OCI-LY7 (cell line): ENCODE data around the gene VEGFA. TPM values are rescaled to one million over a fixed set of nuclear protein-coding genes. Genes with fewer than 3 reads are reported as not detected.

Experiments used
- BruUV-seq: library from RNA; stranded (reverse); fragments of 400-500 nt; replicated peaks from 2 replicates; lab custom pipeline; 2021; lab: Mats Ljungman, UMichigan
- CTCF ChIA-PET: fragments of 300-600 bp; sonication (Branson Sonifier 250); formaldehyde crosslinking; loops from one replicate; lab custom pipeline; 2022; ENCODE audit warnings: antibody characterized with exemption; ENCODE audit not compliant: unreplicated experiment; lab: Charles Lee
- POLR2A ChIA-PET: fragments of 300-600 bp; sonication (Branson Sonifier 250); formaldehyde crosslinking; loops from one replicate; lab custom pipeline; 2022; ENCODE audit warnings: antibody characterized with exemption; lab: Charles Lee
- DNase-seq: peaks from one replicate; pipeline ENCODE4 v3.0.0-alpha.2; 2015; ENCODE audit warnings: low spot score
- H2AFZ ChIP-seq: fragments of 200-600 bp; sonication (generic), shearing (Covaris generic); 2 replicates; pipeline ENCODE4 v1.6.1; 2014; ENCODE audit warnings: mild to moderate bottlenecking, antibody characterized with exemption, low read length, moderate library complexity
- H3K27ac ChIP-seq: fragments of 200-600 bp; sonication (generic); 2 replicates; pipeline ENCODE4 v1.5.1; 2014; ENCODE audit warnings: mixed run types, low read depth, mild to moderate bottlenecking, moderate library complexity, low read length, inconsistent platforms; ENCODE audit not compliant: poor library complexity, severe bottlenecking
- H3K36me3 ChIP-seq: fragments of 200-600 bp; sonication (generic); 2 replicates; pipeline ENCODE4 v1.6.1; 2014; ENCODE audit warnings: mild to moderate bottlenecking, antibody characterized with exemption, low read length, moderate library complexity, mixed read lengths; ENCODE audit not compliant: insufficient read depth
- H3K4me1 ChIP-seq: fragments of 200-600 bp; sonication (generic); 2 replicates; pipeline ENCODE4 v1.5.1; 2014; ENCODE audit warnings: mild to moderate bottlenecking, low read length; ENCODE audit not compliant: insufficient read depth, poor library complexity, severe bottlenecking
- H3K4me2 ChIP-seq: fragments of 200-600 bp; sonication (generic); 2 replicates; pipeline ENCODE4 v1.6.1; 2014; ENCODE audit warnings: mild to moderate bottlenecking, low read length
- H3K4me3 ChIP-seq: fragments of 200-600 bp; sonication (generic); 2 replicates; pipeline ENCODE4 v1.5.1; 2014; ENCODE audit warnings: mild to moderate bottlenecking, low read depth, low read length; ENCODE audit not compliant: poor library complexity, severe bottlenecking
- H3K79me2 ChIP-seq: fragments of 200-600 bp; sonication (generic); 2 replicates; pipeline ENCODE4 v1.6.1; 2016; ENCODE audit warnings: low read depth, mild to moderate bottlenecking, low read length, moderate library complexity, mixed read lengths; ENCODE audit not compliant: insufficient read depth
- H3K9me2 ChIP-seq: fragments of 200-600 bp; sonication (generic); 2 replicates; pipeline ENCODE4 v1.6.1; 2016; ENCODE audit warnings: mild to moderate bottlenecking, low read length, mixed read lengths; ENCODE audit not compliant: insufficient read depth
- H3K9me3 ChIP-seq: fragments of 200-600 bp; sonication (generic); 2 replicates; pipeline ENCODE4 v1.6.1; 2014; ENCODE audit warnings: mild to moderate bottlenecking, mixed run types, low read length, mixed read lengths
- H4K20me1 ChIP-seq: fragments of 200-600 bp; sonication (generic); 2 replicates; pipeline ENCODE4 v1.6.1; 2014; ENCODE audit warnings: mild to moderate bottlenecking, antibody characterized with exemption, low read length, moderate library complexity, mixed read lengths; ENCODE audit not compliant: insufficient read depth
- EZH2phosphoT487 ChIP-seq: fragments of 200-600 bp; sonication (generic); IDR thresholded peaks from 2 replicates; pipeline ENCODE4 v1.6.1; 2018; ENCODE audit warnings: low read depth, borderline replicate concordance, mild to moderate bottlenecking, mixed run types, antibody characterized with exemption, low read length, moderate library complexity, mixed read lengths
- intact Hi-C: fragments of 100-400 bp; cut with micrococcal nuclease; formaldehyde crosslinking; loops from one replicate; pipeline ENCODE4 v1.10.0; 2022; ENCODE audit not compliant: unreplicated experiment
- total RNA-seq, 2 experiments: library from RNA; depleted of rRNA in 1 of 2; stranded (reverse); fragments of >200 nt in 1 of 2; shearing (Covaris generic) in 1 of 2; gene quantifications; 2 replicates each; pipeline ENCODE4 v1.2.3, GENCODE V29; 2014 to 2022
- TF ChIP-seq, protein P1 (sequence below): fragments of 200-600 bp; sonication (generic); conservative IDR thresholded peaks from 2 replicates; pipeline ENCODE4 v1.5.1; 2014; ENCODE audit warnings: mild to moderate bottlenecking, antibody characterized with exemption, low read length, moderate library complexity, mixed read lengths

The VEGFA gene
- total RNA-seq, 2 experiments from 2014 or later: 59.7 to 88.5 TPM

DNA sequence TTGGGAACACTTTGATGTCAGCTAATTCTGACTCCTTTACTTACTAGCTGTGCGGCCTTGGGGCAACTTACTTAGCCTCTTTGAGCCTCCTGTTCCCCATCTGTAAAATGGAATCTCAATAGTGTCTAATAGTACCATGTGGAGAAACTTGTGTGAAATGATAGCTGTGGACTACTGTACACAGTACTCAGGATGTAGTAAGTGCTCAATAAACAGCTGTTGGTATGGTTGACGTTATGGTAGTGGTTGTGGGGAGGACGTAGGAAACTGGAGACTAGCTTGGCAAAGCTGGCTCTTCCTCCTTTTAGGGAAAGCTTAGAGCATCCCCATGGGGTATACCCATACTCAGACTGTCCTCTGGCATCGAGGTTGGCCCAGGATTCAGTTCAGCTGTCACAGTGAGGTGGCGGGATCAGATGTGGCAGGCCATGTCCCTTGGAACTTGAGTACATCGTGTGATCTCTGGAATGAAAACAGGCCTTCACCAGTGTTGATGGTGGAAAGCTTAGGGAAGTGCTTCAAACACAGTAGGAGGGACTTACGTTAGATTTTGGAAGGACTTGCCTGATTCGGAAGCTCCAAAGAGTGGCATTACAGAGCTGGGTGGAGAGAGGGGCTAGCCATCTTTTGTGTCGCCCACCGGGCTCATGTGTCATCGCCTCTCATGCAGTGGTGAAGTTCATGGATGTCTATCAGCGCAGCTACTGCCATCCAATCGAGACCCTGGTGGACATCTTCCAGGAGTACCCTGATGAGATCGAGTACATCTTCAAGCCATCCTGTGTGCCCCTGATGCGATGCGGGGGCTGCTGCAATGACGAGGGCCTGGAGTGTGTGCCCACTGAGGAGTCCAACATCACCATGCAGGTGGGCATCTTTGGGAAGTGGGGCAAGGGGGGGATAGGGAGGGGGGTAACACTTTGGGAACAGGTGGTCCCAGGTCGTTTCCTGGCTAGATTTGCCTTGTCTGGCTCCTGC, 7.1 kb downstream of the VEGFA start:
- Histone ChIP-seq H3K9me3 (no peaks in the 10 kb centered on the region), H3K27ac (no peak overlapping the region), H3K4me2 (no peak overlapping the region), H3K4me3 (no peak overlapping the region), H3K4me1 (peaks cover 42% of the 10 kb centered on the region), H3K36me3 (peaks cover 48% of the 10 kb centered on the region), H2AFZ (no peak overlapping the region), H3K79me2 (no peaks in the 10 kb centered on the region; the same call in 1 of the 2 replicates), H4K20me1 (no peaks in the 10 kb centered on the region), H3K9me2 (no peaks in the 10 kb centered on the region)
- ChIA-PET CTCF (interaction anchor here (0.6 to 1.0 kb wide), 2 partner anchors 286 to 302 kb away, joined by 3 read pairs; no protein-coding TSS in a partner anchor), POLR2A (no interaction called here)
- TF ChIP-seq, protein P1, sequence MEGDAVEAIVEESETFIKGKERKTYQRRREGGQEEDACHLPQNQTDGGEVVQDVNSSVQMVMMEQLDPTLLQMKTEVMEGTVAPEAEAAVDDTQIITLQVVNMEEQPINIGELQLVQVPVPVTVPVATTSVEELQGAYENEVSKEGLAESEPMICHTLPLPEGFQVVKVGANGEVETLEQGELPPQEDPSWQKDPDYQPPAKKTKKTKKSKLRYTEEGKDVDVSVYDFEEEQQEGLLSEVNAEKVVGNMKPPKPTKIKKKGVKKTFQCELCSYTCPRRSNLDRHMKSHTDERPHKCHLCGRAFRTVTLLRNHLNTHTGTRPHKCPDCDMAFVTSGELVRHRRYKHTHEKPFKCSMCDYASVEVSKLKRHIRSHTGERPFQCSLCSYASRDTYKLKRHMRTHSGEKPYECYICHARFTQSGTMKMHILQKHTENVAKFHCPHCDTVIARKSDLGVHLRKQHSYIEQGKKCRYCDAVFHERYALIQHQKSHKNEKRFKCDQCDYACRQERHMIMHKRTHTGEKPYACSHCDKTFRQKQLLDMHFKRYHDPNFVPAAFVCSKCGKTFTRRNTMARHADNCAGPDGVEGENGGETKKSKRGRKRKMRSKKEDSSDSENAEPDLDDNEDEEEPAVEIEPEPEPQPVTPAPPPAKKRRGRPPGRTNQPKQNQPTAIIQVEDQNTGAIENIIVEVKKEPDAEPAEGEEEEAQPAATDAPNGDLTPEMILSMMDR: no peak
- TF ChIP-seq EZH2phosphoT487: no peak
- intact Hi-C loops: loop anchor here (10.0 kb wide), 1 partner anchor 448 kb away; the partner anchor contains the start of gene SLC29A1
- BruUV-seq: no TSS peak
- no peak for DNase-seq

DNA sequence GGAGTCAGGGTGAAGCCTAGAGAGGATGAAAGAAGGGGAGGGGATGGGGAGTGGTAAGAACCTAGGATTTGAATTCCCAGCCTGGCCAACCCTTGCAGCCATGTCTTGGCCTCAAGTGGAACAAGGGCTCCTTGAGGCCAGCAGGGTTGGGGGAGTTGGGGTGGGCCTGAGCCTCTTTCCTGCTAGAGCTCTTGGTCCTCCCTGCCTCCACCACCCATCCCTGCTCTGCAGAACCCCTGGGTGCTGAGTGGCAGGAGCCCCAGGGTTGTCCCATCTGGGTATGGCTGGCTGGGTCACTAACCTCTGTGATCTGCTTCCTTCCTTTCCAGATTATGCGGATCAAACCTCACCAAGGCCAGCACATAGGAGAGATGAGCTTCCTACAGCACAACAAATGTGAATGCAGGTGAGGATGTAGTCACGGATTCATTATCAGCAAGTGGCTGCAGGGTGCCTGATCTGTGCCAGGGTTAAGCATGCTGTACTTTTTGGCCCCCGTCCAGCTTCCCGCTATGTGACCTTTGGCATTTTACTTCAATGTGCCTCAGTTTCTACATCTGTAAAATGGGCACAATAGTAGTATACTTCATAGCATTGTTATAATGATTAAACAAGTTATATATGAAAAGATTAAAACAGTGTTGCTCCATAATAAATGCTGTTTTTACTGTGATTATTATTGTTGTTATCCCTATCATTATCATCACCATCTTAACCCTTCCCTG, 8.3 kb downstream of the VEGFA start:
- no TSS peak for BruUV-seq
- H3K9me3 ChIP-seq: no peaks in the 10 kb centered on the region
- TF ChIP-seq, protein P1: no peak
- TF ChIP-seq EZH2phosphoT487: no peak
- H3K4me3 ChIP-seq: no peak overlapping the region
- H4K20me1 ChIP-seq: no peaks in the 10 kb centered on the region
- H2AFZ ChIP-seq: no peak overlapping the region
- H3K79me2 ChIP-seq: no peaks in the 10 kb centered on the region
- intact Hi-C loops: loop anchor here (10.0 kb wide), 1 partner anchor 447 kb away; the partner anchor contains the start of gene SLC29A1
- peaks cover 59% of the 10 kb centered on the region for H3K36me3 ChIP-seq
- no peak overlapping the region for H3K4me2 ChIP-seq
- H3K9me2 ChIP-seq: no peaks in the 10 kb centered on the region
- H3K27ac ChIP-seq: no peak overlapping the region
- CTCF ChIA-PET: no interaction called here
- POLR2A ChIA-PET: no interaction called here
- peaks cover 30% of the 10 kb centered on the region for H3K4me1 ChIP-seq
- DNase-seq: no peak
